ENCODE measurements around the gene SARM1. TPM values are rescaled to one million over a fixed set of nuclear protein-coding genes. Genes with fewer than 3 reads are reported as not detected.
A peak's percentile ranks its signal among the peaks of the same experiment; 100 is the strongest.

SARM1 gene
- total and polyA plus RNA-seq, 9 of the 15 experiments (the other 6 are each of a cell fraction or from before 2014, with no cell fraction given): 0.04 to 0.55 (median 0.11) TPM; not detected in 2

GRCh38 chr17:28335201-28335958, 36.1 kb upstream of the SARM1 start, which contains the start of the genes IFT20 and TNFAIP1 (continued):
- TF ChIP-seq CEBPG (CRISPR knock-in tag; IDR thresholded peaks at IDR 0.05) (no peak), CEBPG (tag; conservative IDR thresholded peaks at IDR 0.05 in 1 of 2, IDR thresholded peaks at IDR 0.05 in 1 of 2) (no peak), OTX1 (CRISPR knock-in tag; IDR thresholded peaks at IDR 0.05) (peak; percentile 87), TCF7L2 (IDR thresholded peaks at IDR 0.05; ENCODE audit: low read depth, low read length) (peak; percentile 38; the same call in 1 of the 2 replicates), ZBTB34 (CRISPR knock-in tag; IDR thresholded peaks at IDR 0.05) (no peak), ZNF324 (CRISPR knock-in tag; IDR thresholded peaks at IDR 0.05) (peak; percentile 38; the same call in 1 of the 2 replicates), TFAM (CRISPR knock-in tag; conservative IDR thresholded peaks at IDR 0.05) (no peak), CHD2 (IDR thresholded peaks at IDR 0.05; ENCODE audit: low read depth, low read length) (peak; percentile 63; the same call in 1 of the 2 replicates), CBX5 (IDR thresholded peaks at IDR 0.05; ENCODE audit: borderline replicate concordance, low read depth) (no peak), CTCFL (IDR thresholded peaks at IDR 0.05; ENCODE audit: borderline replicate concordance, insufficient read depth, low read depth, low read length, poor library complexity, severe bottlenecking) (peak; percentile 19), THRB (CRISPR knock-in tag; conservative IDR thresholded peaks at IDR 0.05) (peak; percentile 81; the same call in 1 of the 2 replicates), NCOA2 (IDR thresholded peaks at IDR 0.05; ENCODE audit: partially characterized antibody in 2 of 2) (no peak), SETDB1 (IDR thresholded peaks at IDR 0.05; ENCODE audit: low read length) (no peak), ZBTB11 (CRISPR knock-in tag; IDR thresholded peaks at IDR 0.05) (peak in 2 of 3 experiments; percentile 41 to 92; a peak in 3 of 6 replicates), ATF4 (CRISPR knock-in tag; IDR thresholded peaks at IDR 0.05) (peak; percentile 54; the same call in 1 of the 2 replicates), FOXP1 (CRISPR knock-in tag; IDR thresholded peaks at IDR 0.05) (peak; percentile 74), MXI1 (IDR thresholded peaks at IDR 0.05; ENCODE audit: low read depth, low read length) (peak; percentile 51; the same call in 1 of the 2 replicates)

Measured in K562 (cell line).